A673 (cell line): ENCODE measurements around the gene DOCK10. TPM values are rescaled to one million over a fixed set of nuclear protein-coding genes. Genes with fewer than 3 reads are reported as not detected.

Source experiments
- BruUV-seq: library from RNA; stranded (reverse); fragments of 400-500 nt; replicated peaks from 2 replicates; lab custom pipeline; 2021; lab: Mats Ljungman, UMichigan
- CTCF ChIA-PET: fragments of 300-600 bp; sonication (Branson Sonifier 250); formaldehyde crosslinking; loops from one replicate; lab custom pipeline; 2022; ENCODE audit warnings: antibody characterized with exemption; lab: Charles Lee
- POLR2A ChIA-PET: fragments of 300-600 bp; sonication (Branson Sonifier 250); formaldehyde crosslinking; loops from one replicate; lab custom pipeline; 2022; ENCODE audit warnings: antibody characterized with exemption; ENCODE audit not compliant: low non-redundant PET; lab: Charles Lee
- DNase-seq: peaks from one replicate; pipeline ENCODE4 v3.0.0-alpha.2; 2015; ENCODE audit warnings: low spot score
- H3K27ac ChIP-seq: fragments of 200-600 bp; sonication (generic); 2 replicates; pipeline ENCODE4 v1.5.1; 2016; ENCODE audit warnings: mixed run types, low read depth, mild to moderate bottlenecking, mixed read lengths, antibody characterized with exemption, low read length; ENCODE audit not compliant: poor library complexity, severe bottlenecking
- H3K27me3 ChIP-seq: fragments of 200-600 bp; sonication (generic); replicated peaks from 2 replicates; pipeline ENCODE4 v1.6.1; 2017; ENCODE audit warnings: mixed run types, low read depth, mild to moderate bottlenecking, mixed read lengths, antibody characterized with exemption, low read length; ENCODE audit not compliant: insufficient read depth, poor library complexity
- H3K36me3 ChIP-seq: fragments of 200-600 bp; sonication (generic); 2 replicates; pipeline ENCODE4 v1.6.1; 2016; ENCODE audit warnings: mixed run types, mild to moderate bottlenecking, mixed read lengths, antibody characterized with exemption, low read length; ENCODE audit not compliant: insufficient read depth, poor library complexity, severe bottlenecking
- H3K4me1 ChIP-seq: fragments of 200-600 bp; sonication (generic); 2 replicates; pipeline ENCODE4 v1.6.1; 2017; ENCODE audit warnings: mixed run types, mild to moderate bottlenecking, mixed read lengths, antibody characterized with exemption, low read length; ENCODE audit not compliant: insufficient read depth, poor library complexity, severe bottlenecking
- H3K4me3 ChIP-seq: fragments of 200-600 bp; sonication (generic); 2 replicates; pipeline ENCODE4 v1.5.1; 2016; ENCODE audit warnings: low read depth, mixed run types, mild to moderate bottlenecking, mixed read lengths, low read length; ENCODE audit not compliant: poor library complexity, severe bottlenecking
- H3K9me3 ChIP-seq: fragments of 200-600 bp; sonication (generic); 2 replicates; pipeline ENCODE4 v1.6.1; 2016; ENCODE audit warnings: mixed run types, low read depth, mild to moderate bottlenecking, mixed read lengths, antibody characterized with exemption, low read length; ENCODE audit not compliant: poor library complexity, severe bottlenecking
- CTCF ChIP-seq: fragments of 300-800, 200-600 bp; sonication (generic); conservative IDR thresholded peaks from 2 replicates; pipeline ENCODE4 v1.5.1; 2017; ENCODE audit warnings: low read depth, mild to moderate bottlenecking, antibody characterized with exemption, low read length, moderate library complexity, mixed read lengths
- EZH2 ChIP-seq: fragments of 200-600 bp; sonication (generic); IDR thresholded peaks from 2 replicates; pipeline ENCODE4 v1.6.1; 2017; ENCODE audit warnings: borderline replicate concordance, low read depth, mild to moderate bottlenecking, mixed read lengths, antibody characterized with exemption, low read length; ENCODE audit not compliant: poor library complexity, severe bottlenecking
- intact Hi-C: fragments of 100-400 bp; cut with micrococcal nuclease; formaldehyde crosslinking; loops from one replicate; pipeline ENCODE4 v1.10.0; 2022; ENCODE audit not compliant: unreplicated experiment
- total RNA-seq: library from RNA; stranded (reverse); gene quantifications from 2 replicates; pipeline ENCODE4 v1.2.3, GENCODE V29; 2021

The DOCK10 gene
- total RNA-seq, 1 experiment from 2014 or later, result 5.1 TPM

- TF ChIP-seq CTCF, result no peak
- TF ChIP-seq EZH2, result no peak
- H3K4me1 ChIP-seq, result no peaks in the 10 kb centered on the region
- intact Hi-C loops, result no loop called here
- H3K27me3 ChIP-seq, result no peaks in the 10 kb centered on the region
- H3K36me3 ChIP-seq, result no peaks in the 10 kb centered on the region
- no TSS peak for BruUV-seq
- ChIA-PET POLR2A (no interaction called here), CTCF (no interaction called here)
- DNase-seq, result no peak
- H3K27ac ChIP-seq, result no peak overlapping the region
- H3K4me3 ChIP-seq, result no peak overlapping the region
- H3K9me3 ChIP-seq, result no peaks in the 10 kb centered on the region
Observed at GRCh38 chr2:224903621-224904020, 138.6 kb downstream of the DOCK10 start.

DNA sequence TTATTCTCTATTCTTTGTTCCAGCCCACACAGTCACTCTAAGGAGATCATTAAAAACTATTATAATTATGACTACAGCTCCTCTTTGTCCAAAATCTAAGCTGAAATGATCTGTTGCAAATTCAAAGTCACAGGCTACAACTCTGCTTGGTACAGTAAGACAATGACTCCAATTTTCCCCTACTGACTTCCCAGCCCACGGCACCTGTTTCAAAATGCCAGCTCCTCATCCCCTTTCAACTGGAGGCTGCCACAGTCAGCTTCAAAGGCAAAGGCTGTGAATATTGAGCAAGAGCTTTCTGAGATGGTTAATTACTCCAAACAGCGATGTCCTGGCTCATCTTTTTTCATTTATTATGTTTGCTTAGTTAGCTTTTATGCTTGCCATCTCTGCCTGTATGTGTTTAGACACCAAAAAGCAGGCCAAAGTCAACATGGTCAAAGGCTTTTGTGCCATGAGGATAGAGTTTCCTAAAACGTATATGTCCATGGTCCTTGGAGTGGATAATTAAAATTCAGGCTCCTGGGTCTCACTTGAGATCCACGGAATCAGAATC, 141.1 kb downstream of the DOCK10 start:
- no TSS peak for BruUV-seq
- DNase-seq, result no peak
- Histone ChIP-seq H3K9me3 (no peaks in the 10 kb centered on the region), H3K27me3 (no peaks in the 10 kb centered on the region), H3K27ac (no peak overlapping the region), H3K4me3 (no peak overlapping the region), H3K4me1 (no peaks in the 10 kb centered on the region), H3K36me3 (no peaks in the 10 kb centered on the region)
- TF ChIP-seq CTCF (no peak), EZH2 (no peak)
- intact Hi-C loops, result no loop called here
- ChIA-PET POLR2A (no interaction called here), CTCF (no interaction called here)

- POLR2A ChIA-PET, result interaction anchor here (0.6 kb wide), 1 partner anchor 195 kb away, joined by 3 read pairs; no protein-coding TSS in a partner anchor
Observed at GRCh38 chr2:224895377-224895776, 146.9 kb downstream of the DOCK10 start.

More at GRCh38 chr2:224895377-224895776, 146.9 kb downstream of the DOCK10 start:
- no TSS peak for BruUV-seq
- no peaks in the 10 kb centered on the region for H3K27me3 ChIP-seq
- CTCF ChIA-PET, result no interaction called here
- H3K27ac ChIP-seq, result no peak overlapping the region
- no peaks in the 10 kb centered on the region for H3K4me1 ChIP-seq
- DNase-seq, result no peak
- H3K36me3 ChIP-seq, result no peaks in the 10 kb centered on the region
- H3K9me3 ChIP-seq, result no peaks in the 10 kb centered on the region
- no peak for TF ChIP-seq EZH2
- TF ChIP-seq CTCF, result no peak
- intact Hi-C loops, result no loop called here
- no peak overlapping the region for H3K4me3 ChIP-seq
